ENCODE measurements around the gene ABCA1. TPM values are rescaled to one million over a fixed set of nuclear protein-coding genes. Genes with fewer than 3 reads are reported as not detected.

Gene ABCA1
- total and polyA plus RNA-seq, 10 of the 15 experiments (the other 5 are each of a cell fraction or from before 2014, with no cell fraction given), result 0.01 to 0.56 (median 0.16) TPM

DNA sequence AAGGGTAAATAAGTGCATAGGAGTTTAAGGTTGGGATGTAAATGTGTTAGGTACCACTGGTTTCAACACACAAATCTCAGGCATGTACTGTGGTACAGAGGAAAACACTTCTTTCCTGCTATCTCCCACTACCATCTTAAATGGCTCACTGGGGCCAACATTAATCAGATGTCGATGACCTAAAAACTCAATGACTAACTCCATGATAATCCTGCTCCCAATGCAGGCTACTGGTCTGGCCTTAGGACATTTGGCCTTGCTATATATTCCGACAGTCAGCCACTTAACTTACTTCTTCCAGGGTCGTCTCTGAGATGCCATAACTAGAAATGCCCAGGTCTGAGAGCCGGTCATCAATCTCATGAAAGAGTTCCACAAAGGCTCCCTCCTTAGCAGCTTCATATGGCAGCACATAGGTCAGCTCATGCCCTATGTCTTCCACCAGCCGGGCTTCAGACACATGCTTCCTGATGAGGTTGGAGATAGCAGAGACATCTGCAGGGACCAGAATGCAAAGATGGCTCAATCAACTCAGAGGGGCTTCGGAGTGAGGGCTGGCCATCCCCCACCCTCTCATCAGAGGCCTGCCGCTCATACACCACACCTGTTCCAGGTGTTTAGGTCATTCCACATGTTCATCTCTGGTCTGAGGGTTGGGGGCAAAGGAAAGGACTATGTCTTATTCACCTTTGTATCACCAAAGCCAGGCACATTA lies 111.9 kb downstream of the ABCA1 start:
- Histone ChIP-seq H4K20me1 (ENCODE audit: control insufficient read depth, insufficient read depth) (no peaks in the 10 kb centered on the region), H3K27ac (ENCODE audit: control insufficient read depth, insufficient read depth) (no peak overlapping the region), H3K4me3 (no peak overlapping the region), H3K36me3 (ENCODE audit: control insufficient read depth in 2 of 2, insufficient read depth in 2 of 2, low read length in 1 of 2) (no peaks in the 10 kb centered on the region), H3K79me2 (ENCODE audit: control insufficient read depth, insufficient read depth, low read length) (no peaks in the 10 kb centered on the region), H3K4me2 (ENCODE audit: control insufficient read depth, insufficient read depth) (no peak overlapping the region), H3K9ac (ENCODE audit: control insufficient read depth, insufficient read depth, low read length) (no peak overlapping the region), H2AFZ (ENCODE audit: control insufficient read depth, low read depth, low read length) (no peak overlapping the region), H3K4me1 (ENCODE audit: control insufficient read depth, insufficient read depth, low read length) (no peaks in the 10 kb centered on the region), H3K9me3 (replicated peaks; ENCODE audit: control insufficient read depth, insufficient read depth, low read length) (no peaks in the 10 kb centered on the region), H3K27me3 (replicated peaks in 1 of 2; ENCODE audit: control insufficient read depth in 2 of 2, insufficient read depth in 2 of 2, low read length in 1 of 2) (peaks cover 0 to under 1% of the 10 kb centered on the region in 2 experiments; a peak in 1 of 4 replicates)
- FAIRE-seq, result no peak
- in situ Hi-C loops (cut with MboI) (no loop called here), intact Hi-C loops (cut with micrococcal nuclease; ENCODE audit: unreplicated experiment) (no loop called here)
- ChIA-PET CTCF (no interaction called here), POLR2A (no interaction called here), SMC1A (ENCODE audit: uncharacterized antibody, unreplicated experiment) (no interaction called here), RAD21 (ENCODE audit: unreplicated experiment) (no interaction called here)
- TF ChIP-seq HDGF (IDR thresholded peaks at IDR 0.05) (no peak), NR2F1 (conservative IDR thresholded peaks at IDR 0.05) (no peak), NR2C1 (IDR thresholded peaks at IDR 0.05) (no peak), HCFC1 (IDR thresholded peaks at IDR 0.05; ENCODE audit: low read length) (no peak), RCOR1 (conservative IDR thresholded peaks at IDR 0.05; ENCODE audit: low read depth, low read length) (no peak), EGR1 (IDR thresholded peaks at IDR 0.05; ENCODE audit: borderline replicate concordance in 1 of 2, low read depth in 2 of 2, low read length in 2 of 2) (no peak), CHD1 (IDR thresholded peaks at IDR 0.05; ENCODE audit: low read depth, low read length) (no peak), FOS (IDR thresholded peaks at IDR 0.05; ENCODE audit: borderline replicate concordance, extremely low read depth, insufficient read length) (no peak), ATF7 (IDR thresholded peaks at IDR 0.05; ENCODE audit: low read depth) (no peak), TCF12 (IDR thresholded peaks at IDR 0.05; ENCODE audit: low read depth, low read length) (no peak), NRF1 (conservative IDR thresholded peaks at IDR 0.05; ENCODE audit: low read depth, low read length) (no peak), HDAC2 (IDR thresholded peaks at IDR 0.05) (no peak), SP1 (IDR thresholded peaks at IDR 0.05; ENCODE audit: low read depth, low read length) (no peak), CHD4 (IDR thresholded peaks at IDR 0.05) (no peak)
- TF ChIP-seq, protein P1, sequence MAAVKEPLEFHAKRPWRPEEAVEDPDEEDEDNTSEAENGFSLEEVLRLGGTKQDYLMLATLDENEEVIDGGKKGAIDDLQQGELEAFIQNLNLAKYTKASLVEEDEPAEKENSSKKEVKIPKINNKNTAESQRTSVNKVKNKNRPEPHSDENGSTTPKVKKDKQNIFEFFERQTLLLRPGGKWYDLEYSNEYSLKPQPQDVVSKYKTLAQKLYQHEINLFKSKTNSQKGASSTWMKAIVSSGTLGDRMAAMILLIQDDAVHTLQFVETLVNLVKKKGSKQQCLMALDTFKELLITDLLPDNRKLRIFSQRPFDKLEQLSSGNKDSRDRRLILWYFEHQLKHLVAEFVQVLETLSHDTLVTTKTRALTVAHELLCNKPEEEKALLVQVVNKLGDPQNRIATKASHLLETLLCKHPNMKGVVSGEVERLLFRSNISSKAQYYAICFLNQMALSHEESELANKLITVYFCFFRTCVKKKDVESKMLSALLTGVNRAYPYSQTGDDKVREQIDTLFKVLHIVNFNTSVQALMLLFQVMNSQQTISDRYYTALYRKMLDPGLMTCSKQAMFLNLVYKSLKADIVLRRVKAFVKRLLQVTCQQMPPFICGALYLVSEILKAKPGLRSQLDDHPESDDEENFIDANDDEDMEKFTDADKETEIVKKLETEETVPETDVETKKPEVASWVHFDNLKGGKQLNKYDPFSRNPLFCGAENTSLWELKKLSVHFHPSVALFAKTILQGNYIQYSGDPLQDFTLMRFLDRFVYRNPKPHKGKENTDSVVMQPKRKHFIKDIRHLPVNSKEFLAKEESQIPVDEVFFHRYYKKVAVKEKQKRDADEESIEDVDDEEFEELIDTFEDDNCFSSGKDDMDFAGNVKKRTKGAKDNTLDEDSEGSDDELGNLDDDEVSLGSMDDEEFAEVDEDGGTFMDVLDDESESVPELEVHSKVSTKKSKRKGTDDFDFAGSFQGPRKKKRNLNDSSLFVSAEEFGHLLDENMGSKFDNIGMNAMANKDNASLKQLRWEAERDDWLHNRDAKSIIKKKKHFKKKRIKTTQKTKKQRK (IDR thresholded peaks at IDR 0.05; ENCODE audit: low read depth, low read length), result no peak
- TF ChIP-seq, protein P2, sequence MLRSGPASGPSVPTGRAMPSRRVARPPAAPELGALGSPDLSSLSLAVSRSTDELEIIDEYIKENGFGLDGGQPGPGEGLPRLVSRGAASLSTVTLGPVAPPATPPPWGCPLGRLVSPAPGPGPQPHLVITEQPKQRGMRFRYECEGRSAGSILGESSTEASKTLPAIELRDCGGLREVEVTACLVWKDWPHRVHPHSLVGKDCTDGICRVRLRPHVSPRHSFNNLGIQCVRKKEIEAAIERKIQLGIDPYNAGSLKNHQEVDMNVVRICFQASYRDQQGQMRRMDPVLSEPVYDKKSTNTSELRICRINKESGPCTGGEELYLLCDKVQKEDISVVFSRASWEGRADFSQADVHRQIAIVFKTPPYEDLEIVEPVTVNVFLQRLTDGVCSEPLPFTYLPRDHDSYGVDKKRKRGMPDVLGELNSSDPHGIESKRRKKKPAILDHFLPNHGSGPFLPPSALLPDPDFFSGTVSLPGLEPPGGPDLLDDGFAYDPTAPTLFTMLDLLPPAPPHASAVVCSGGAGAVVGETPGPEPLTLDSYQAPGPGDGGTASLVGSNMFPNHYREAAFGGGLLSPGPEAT (IDR thresholded peaks at IDR 0.05; ENCODE audit: low read depth), result no peak
- TF ChIP-seq, protein P3, sequence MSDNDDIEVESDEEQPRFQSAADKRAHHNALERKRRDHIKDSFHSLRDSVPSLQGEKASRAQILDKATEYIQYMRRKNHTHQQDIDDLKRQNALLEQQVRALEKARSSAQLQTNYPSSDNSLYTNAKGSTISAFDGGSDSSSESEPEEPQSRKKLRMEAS (IDR thresholded peaks at IDR 0.05; ENCODE audit: low read depth, low read length), result no peak
- ATAC-seq, result no peak
- BruUV-seq (replicated peaks), result no TSS peak
- WGBS (ENCODE audit: insufficient coverage, insufficient replicate concordance, low lambda C conversion rate, missing lambda C conversion rate), result 44% methylated on average over 7 of the region's 7 CpGs
- no peak for DNase-seq (ENCODE audit: low read depth, low spot score)
